ENCODE results near the gene ETNK2. TPM values are rescaled to one million over a fixed set of nuclear protein-coding genes. Genes with fewer than 3 reads are reported as not detected.

The ETNK2 gene
- total RNA-seq, 1 donor from 2014 or later: 4.6 TPM

GRCh38 chr1:204177133-204177532 is 25.3 kb upstream of the ETNK2 start:
- no peak for DNase-seq

DNA sequence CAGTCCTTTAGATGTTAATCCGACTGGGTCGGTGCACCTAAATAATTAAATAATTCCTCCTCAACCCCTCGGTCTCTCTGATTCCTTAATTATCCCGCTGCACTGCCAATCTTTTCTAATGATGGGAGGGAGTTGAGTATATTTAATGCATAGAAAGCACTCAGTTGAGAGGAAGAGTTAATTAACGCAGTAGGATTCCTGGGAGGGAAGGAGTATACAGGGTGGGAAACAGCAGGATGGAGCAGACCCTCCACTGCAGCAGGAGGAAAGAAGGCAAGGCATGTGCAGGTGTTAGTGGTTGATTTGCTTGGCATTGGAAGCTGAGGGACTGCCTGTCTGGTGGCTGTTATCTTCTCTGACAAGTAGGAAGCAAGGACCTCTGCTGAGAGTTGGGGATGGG is 24.2 kb upstream of the ETNK2 start:
- DNase-seq: no peak

GRCh38 chr1:204174958-204175357 is 23.1 kb upstream of the ETNK2 start:
- DNase-seq: no peak

DNA sequence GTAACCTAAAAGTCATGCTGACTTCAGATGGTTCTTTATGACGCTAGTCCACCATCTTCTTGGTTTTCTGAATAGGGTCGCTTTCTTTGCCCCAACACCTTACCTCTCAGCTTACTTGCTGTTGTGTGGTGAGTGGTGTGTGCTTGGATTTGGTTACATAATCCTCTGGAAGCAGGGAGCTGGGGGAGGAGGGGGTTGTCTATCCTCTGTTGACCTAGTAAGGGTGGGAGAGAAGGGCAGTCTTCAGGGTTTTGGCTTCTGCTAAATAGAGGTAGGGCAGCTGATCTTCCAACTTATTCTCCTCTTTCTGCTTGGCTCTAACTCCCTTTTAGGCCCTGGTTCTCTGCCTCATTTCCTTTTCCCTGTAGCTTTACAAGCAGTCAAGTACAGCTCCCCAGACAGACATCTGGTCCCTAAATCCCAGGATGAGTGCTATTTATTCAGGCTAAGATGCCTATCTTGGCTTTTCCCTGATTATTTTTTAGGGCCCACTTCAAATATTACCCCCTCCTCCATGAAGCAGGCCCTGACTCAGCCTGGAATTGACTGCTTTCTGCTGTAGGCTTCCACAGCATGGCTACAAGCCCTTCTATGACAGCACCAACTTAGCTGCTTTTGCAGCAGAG is 20.7 kb upstream of the ETNK2 start:
- DNase-seq: no peak

DNA sequence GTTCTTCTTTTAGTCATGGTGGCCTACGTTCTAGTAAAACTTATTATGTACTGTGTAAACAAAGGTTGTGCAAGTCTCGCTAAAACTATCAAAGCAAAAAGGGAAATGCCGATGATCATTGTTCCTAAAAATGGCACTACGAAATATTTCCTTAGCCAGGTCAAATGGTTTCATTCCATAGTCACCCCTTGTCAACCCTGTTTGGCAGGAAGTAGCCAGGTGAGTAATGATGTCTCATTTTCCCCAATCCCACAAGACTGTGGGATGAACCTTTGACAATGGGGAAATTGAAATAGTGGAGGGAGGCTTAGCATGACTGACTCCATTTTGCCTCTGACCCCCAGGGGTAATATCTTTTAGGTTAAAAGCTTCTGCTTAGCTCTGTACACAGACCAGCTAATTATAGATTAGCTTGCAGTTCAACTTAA is 19.9 kb upstream of the ETNK2 start:
- no peak for DNase-seq

DNA sequence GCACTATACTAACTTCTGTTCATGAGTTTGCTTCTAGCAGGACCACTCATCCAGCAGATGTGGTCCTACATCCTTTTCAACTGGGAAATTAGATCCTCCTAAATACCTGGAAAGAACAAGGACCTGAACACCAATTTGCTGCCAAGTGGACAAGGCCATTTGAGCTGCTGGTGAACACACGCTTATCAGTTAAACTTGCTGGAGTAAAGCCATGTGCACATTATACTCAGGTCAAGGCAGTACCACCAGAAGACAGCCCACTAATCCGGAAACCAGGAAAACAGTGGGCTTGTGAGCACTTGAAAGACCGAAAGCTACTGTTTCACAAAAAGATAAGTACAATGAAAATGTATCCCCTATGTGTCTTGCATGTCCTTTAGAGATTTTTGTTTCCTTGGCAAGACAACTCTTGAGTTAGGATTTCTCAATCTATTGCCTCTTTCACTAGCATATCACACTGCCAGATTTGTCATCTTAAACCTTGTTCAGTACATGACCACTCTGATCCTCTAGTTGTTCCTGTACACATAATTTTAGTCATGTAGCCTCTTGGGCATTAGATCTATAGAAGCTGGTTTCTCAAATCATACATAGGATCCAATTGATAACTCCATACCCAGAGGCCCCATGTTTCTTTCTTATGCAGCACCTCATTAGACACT is 18.8 kb upstream of the ETNK2 start:
- no peak for DNase-seq

GRCh38 chr1:204169858-204170257 is 18.0 kb upstream of the ETNK2 start:
- DNase-seq: no peak

DNA sequence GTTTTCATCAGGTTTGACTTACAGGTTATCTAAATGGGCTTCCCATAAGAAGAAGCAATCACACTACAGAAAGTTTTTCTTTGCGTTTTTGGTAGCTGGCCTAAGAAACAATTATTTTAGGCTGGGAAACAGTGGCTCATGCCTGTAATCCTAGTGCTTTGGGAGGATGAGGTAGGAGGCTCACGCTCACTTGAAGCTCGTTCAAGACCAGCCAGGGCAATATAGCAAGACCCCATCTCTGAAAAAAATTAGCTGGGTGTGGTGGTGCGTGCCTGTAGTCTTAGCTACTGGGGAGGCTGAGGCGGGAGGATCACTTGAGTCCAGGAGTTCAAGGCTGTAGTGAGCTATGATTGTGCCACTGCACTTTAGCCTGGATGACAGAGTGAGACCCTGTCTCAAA is 15.9 kb upstream of the ETNK2 start:
- no peak for DNase-seq

DNA sequence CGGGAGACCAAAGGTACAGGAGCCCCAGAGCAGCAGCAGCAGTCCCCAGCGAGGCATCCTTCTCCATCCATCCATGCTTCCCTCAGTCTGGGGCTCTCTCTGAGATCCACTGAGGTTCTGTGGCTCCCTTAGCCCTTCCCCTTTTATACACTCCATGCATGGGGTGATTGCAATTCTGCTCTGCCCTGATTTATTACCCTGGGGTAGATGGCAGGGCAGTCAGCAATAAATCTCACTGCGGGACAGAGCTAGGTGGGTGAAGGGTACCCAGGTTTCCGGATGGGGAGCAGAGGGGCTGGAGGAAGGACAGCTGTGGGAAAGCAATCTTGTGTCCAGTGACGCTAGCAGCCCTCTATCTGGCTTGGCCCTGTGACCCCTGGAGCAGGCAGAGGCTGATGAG is 14.4 kb upstream of the ETNK2 start, which contains the start of gene REN:
REN (minus strand) TSS at position 119 of the 400 bp plus-strand sequence; CDS start at position 75, 44 bp downstream.
- DNase-seq: no peak

- DNase-seq: peak; percentile 37
These were observed 10.7 kb upstream of the ETNK2 start for GRCh38 chr1:204162494-204163074.

- no peak for DNase-seq
These were observed 10.0 kb upstream of the ETNK2 start for GRCh38 chr1:204161609-204162493.

DNA sequence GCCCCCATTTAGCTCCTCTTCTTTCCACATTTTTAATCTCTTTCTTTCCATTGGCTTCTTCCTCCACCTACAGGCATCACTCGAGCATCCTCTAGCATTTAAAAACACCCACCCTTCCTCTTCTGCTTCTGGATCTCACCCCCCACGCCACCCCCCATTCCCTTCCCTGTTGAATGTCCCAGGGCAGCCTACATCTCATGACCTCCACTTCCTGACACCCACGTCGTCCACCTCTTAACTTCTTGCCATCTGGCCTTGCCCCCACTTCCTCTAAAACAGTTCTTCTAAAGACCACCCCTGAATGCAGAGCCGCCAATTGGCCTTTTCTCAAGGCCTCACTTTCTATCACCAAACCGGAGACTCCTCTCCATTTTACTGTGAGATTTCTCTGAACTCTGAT is 6.1 kb upstream of the ETNK2 start:
- DNase-seq: no peak

- no peak for DNase-seq
These were observed 4.0 kb upstream of the ETNK2 start for GRCh38 chr1:204155881-204156280.

- peak; percentile 6 for DNase-seq
These were observed 2.9 kb upstream of the ETNK2 start for GRCh38 chr1:204154568-204155255.

DNA sequence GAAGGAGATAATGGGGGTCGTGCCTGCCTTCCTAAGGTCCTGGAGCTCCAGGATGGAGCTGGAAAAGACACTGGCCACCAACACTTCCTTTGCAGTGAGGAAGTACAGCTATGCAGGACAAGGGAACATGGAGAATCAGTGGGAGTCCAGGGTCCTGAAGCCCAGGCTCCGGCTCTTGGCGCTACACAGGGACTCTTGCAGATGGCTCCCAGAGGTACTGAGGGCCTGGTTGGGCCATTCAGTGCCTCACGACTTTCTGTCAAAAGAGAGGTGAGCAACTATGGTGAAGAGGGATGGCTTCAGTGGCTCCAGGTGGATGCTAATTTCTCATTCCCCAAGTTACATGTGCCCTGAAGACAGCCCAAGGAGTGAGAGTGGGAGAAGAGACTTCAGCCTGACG is 1.8 kb upstream of the ETNK2 start:
- no peak for DNase-seq

- no peak for DNase-seq
These were observed 633 bp upstream of the ETNK2 start for GRCh38 chr1:204152310-204153044.

- no peak for DNase-seq
These were observed 917 bp downstream of the ETNK2 start for GRCh38 chr1:204150702-204151551.

DNA sequence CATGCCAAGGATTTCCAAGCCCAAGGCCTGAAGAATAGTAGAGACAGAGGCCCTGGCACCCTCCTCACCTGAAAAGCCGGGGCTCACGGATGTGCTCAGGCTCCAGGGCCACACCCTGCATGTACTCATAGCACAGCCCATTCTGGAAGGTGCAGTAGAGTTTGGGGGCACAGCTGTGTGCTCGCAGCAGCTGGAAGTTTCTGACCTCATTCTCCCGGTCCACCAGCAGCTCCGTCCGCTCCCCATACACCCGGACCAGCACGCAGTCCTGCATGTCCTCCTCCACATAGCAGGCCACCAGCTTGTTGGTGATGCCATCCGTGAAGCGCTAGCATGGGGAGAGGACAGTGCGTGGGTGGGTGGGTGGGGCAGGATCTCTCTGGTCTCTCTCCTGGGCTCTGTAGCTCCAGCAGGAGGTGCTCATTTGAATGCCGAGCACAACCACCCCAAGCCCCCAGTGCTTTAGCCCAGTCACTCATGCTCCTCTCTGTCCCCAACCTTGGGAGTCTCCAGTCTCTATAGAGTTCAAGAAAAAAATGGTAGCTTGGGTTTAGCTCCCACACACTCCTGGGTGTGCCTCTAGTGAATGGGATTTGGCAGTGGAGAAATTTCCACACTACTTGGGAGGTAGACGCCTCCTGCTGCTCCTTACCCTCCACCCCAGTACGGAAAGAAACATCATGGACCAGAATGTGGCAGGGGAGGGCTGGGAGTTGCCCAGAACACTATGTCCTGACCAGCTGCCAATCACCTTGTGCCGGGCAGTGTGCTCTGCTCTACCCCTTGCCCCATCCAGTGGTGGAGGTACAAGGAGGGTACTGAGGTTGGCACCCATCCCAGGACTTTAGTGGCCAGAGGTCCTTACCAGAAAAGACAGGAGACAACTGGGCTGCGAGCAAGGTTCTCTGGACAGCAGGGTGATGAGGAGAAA is 1.9 kb downstream of the ETNK2 start:
- no peak for DNase-seq

DNA sequence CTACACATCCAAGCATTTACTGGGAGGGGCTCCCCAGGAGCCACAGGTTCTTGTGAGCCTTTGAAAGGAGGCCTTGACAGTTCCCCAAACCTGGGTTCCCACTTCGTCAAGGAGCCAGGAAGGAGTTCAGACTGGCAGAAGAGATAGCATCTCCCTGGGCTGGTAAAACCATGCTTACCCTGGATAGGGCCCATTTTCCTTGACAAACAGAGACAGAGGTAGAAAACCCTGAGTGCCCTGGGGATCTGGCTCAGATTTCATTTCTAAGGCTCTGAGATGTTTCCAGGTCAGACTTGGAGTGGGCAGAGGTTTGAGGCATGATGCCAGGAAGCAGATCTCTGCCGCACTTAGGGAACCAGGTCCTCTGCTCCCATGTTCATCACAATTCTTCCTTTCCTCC is 2.7 kb downstream of the ETNK2 start:
- no peak for DNase-seq

Measured in skin of body (tissue), 2 donors.